ENCODE data around the gene ARRDC5. TPM values are rescaled to one million over a fixed set of nuclear protein-coding genes. Genes with fewer than 3 reads are reported as not detected.
"Not testable (repeated sequence)": the region's sequence is repeated elsewhere in the genome, so short reads cannot be mapped to it uniquely, and the experiment has no call there.

ARRDC5 gene
- total RNA-seq, 1 experiment from 2014 or later: not detected

DNA sequence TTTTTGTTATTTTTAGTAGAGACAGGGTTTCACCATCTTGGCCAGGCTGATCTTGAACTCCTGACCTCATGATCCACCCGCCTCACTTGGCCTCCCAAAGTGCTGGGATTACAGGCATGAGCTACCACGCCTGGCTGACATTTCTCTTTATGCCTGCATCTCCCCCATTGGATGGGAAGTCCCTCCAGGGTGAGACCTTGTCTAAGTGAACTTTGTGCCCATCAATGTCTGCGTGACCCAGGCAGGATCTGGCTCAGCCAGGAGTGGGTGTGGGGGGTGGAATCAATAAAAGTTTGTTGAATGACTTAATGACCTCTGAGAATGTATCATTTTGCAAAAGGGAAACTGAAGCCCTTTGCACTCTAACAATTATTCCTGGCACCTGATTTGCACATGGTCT is 1.8 kb upstream of the ARRDC5 start:
- H3K36me3 ChIP-seq: peaks cover 2% of the 10 kb centered on the region
- H3K9me3 ChIP-seq (replicated peaks): peaks cover 1% of the 10 kb centered on the region; the same call in 1 of the 2 replicates
- no peak overlapping the region for H3K4me3 ChIP-seq
- H3K4me1 ChIP-seq (replicated peaks): peaks cover 9% of the 10 kb centered on the region
- H3K27me3 ChIP-seq (replicated peaks): no peaks in the 10 kb centered on the region
- no peak overlapping the region for H3K27ac ChIP-seq
- no peak for DNase-seq (ENCODE audit: low read depth in 1 of 2, low spot score in 2 of 2)

DNA sequence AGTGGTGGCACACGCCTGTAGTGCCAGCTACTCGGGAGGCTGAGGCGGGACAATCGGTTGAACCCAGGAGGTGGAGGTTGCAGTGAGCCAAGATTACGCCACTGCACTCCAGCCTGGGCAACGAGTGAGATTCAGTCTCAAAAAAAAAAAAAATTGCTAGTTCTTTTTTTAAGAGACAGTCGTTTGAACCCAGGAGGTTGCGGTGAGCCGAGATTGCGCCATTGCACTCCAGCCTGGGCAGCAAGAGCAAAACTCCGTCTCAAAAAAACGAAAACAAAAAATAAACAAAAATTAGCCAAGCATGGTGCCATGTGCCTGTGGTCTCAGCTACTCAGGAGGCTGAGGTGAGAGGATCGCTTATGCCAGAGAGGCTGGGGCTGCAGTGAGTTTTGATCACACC is 1.8 kb downstream of the ARRDC5 start:
- not testable (repeated sequence) for DNase-seq (ENCODE audit: low read depth in 1 of 2, low spot score in 2 of 2); H3K27ac ChIP-seq; H3K9me3 ChIP-seq (replicated peaks); H3K27me3 ChIP-seq (replicated peaks); H3K4me3 ChIP-seq; H3K36me3 ChIP-seq; H3K4me1 ChIP-seq (replicated peaks)

- no peak overlapping the region for H3K27ac ChIP-seq
- H3K36me3 ChIP-seq: no peaks in the 10 kb centered on the region
- H3K27me3 ChIP-seq (replicated peaks): no peaks in the 10 kb centered on the region
- no peaks in the 10 kb centered on the region for H3K9me3 ChIP-seq (replicated peaks)
- DNase-seq (ENCODE audit: low read depth in 1 of 2, low spot score in 2 of 2): no peak
- no peak overlapping the region for H3K4me3 ChIP-seq
- 0 out of 2 replicates have a peak, but pooled peaks cover 3% of the 10 kb centered on the region for H3K4me1 ChIP-seq (replicated peaks)
These were observed 5.5 kb downstream of the ARRDC5 start for GRCh38 chr19:4897146-4897545.

- H3K27me3 ChIP-seq (replicated peaks): no peaks in the 10 kb centered on the region
- H3K36me3 ChIP-seq: no peaks in the 10 kb centered on the region
- DNase-seq (ENCODE audit: low read depth in 1 of 2, low spot score in 2 of 2): no peak
- no peak overlapping the region for H3K4me3 ChIP-seq
- no peak overlapping the region for H3K27ac ChIP-seq
- H3K9me3 ChIP-seq (replicated peaks): no peaks in the 10 kb centered on the region
- H3K4me1 ChIP-seq (replicated peaks): 0 out of 2 replicates have a peak, but pooled peaks cover 3% of the 10 kb centered on the region
These were observed 6.3 kb downstream of the ARRDC5 start for GRCh38 chr19:4896372-4896771.

DNA sequence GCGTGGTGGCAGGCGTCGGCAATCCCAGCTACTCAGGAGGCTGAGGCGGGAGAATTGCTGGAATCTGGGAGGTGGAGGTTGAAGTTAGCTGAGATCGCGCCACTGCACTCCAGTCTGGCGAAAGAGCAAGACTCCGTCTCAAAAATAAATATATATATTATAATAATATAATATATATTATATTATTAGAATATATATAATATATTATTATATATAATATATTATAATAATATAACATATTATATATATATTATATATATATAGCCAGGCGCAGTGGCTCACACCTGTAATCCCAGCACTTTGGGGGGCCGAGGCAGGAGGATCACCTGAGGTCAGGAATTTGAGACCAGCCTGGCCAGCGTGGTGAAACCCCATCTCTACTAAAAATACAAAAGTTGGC is 9.7 kb downstream of the ARRDC5 start:
- not testable (repeated sequence) for H3K4me1 ChIP-seq (replicated peaks); DNase-seq (ENCODE audit: low read depth in 1 of 2, low spot score in 2 of 2); H3K27me3 ChIP-seq (replicated peaks); H3K36me3 ChIP-seq; H3K9me3 ChIP-seq (replicated peaks); H3K4me3 ChIP-seq; H3K27ac ChIP-seq

DNA sequence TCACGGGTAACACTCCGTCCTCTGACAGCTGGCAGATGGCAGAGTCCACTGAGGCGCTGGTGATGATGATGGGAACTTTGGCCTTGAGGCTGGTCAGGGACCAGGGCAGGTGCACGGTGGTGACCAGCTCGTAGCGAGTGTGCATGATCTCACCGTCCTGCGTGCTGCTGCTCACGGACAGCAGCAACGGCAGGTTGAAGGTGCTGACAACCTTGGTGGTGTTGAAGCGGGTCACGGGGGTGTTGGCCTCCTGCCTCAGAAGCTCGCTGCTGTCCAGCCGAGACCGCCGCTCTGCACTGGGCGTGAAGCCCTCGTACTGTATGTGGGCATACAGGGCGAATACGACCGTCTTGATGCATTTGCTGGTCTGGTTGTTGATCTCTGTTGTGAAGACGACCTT is 11.6 kb downstream of the ARRDC5 start:
- no peaks in the 10 kb centered on the region for H3K36me3 ChIP-seq
- no peak overlapping the region for H3K27ac ChIP-seq
- no peaks in the 10 kb centered on the region for H3K9me3 ChIP-seq (replicated peaks)
- no peaks in the 10 kb centered on the region for H3K27me3 ChIP-seq (replicated peaks)
- no peak overlapping the region for H3K4me3 ChIP-seq
- peaks cover 6% of the 10 kb centered on the region; the same call in 1 of the 2 replicates for H3K4me1 ChIP-seq (replicated peaks)
- no peak for DNase-seq (ENCODE audit: low read depth in 1 of 2, low spot score in 2 of 2)

GRCh38 chr19:4889034-4889815 is 13.5 kb downstream of the ARRDC5 start:
- H3K36me3 ChIP-seq: no peaks in the 10 kb centered on the region
- no peaks in the 10 kb centered on the region for H3K9me3 ChIP-seq (replicated peaks)
- H3K27ac ChIP-seq: no peak overlapping the region
- no peaks in the 10 kb centered on the region for H3K27me3 ChIP-seq (replicated peaks)
- no peak overlapping the region for H3K4me3 ChIP-seq
- peaks cover 6% of the 10 kb centered on the region; the same call in 1 of the 2 replicates for H3K4me1 ChIP-seq (replicated peaks)
- DNase-seq (ENCODE audit: low read depth in 1 of 2, low spot score in 2 of 2): no peak

GRCh38 chr19:4887803-4888202 is 14.9 kb downstream of the ARRDC5 start:
- not testable (repeated sequence) for H3K36me3 ChIP-seq; H3K4me3 ChIP-seq; H3K27ac ChIP-seq; H3K4me1 ChIP-seq (replicated peaks); H3K9me3 ChIP-seq (replicated peaks); H3K27me3 ChIP-seq (replicated peaks); DNase-seq (ENCODE audit: low read depth in 1 of 2, low spot score in 2 of 2)

GRCh38 chr19:4884993-4885392 is 17.7 kb downstream of the ARRDC5 start:
- not testable (repeated sequence) for H3K4me1 ChIP-seq (replicated peaks); H3K27me3 ChIP-seq (replicated peaks); H3K4me3 ChIP-seq; DNase-seq (ENCODE audit: low read depth in 1 of 2, low spot score in 2 of 2); H3K9me3 ChIP-seq (replicated peaks); H3K27ac ChIP-seq; H3K36me3 ChIP-seq

DNA sequence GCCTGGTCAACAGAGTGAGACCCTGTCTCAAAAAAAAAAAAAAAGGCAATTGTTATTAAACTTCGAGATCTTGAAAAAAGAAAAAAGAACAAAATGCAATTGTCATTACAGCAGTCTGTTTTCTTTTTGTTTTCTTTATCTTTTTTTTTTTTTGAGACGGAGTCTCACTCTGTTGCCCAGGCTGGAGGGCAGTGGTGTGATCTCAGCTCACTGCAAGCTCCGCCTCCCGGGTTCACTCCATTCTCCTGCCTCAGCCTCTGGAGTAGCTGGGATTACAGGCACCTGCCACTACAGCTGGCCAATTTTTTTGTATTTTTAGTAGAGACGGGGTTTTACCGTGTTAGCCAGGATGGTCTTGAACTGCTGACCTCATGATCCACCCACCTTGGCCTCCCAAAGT is 19.8 kb downstream of the ARRDC5 start:
- H3K4me3 ChIP-seq; H3K9me3 ChIP-seq (replicated peaks): not testable (repeated sequence)

GRCh38 chr19:4879041-4879440 is 23.7 kb downstream of the ARRDC5 start:
- no peak for DNase-seq (ENCODE audit: low read depth in 1 of 2, low spot score in 2 of 2)
- Histone ChIP-seq H3K9me3 (replicated peaks) (no peaks in the 10 kb centered on the region), H3K27ac (peak overlapping the region; percentile 91), H3K27me3 (replicated peaks) (no peaks in the 10 kb centered on the region), H3K4me1 (replicated peaks) (peaks cover 26% of the 10 kb centered on the region), H3K36me3 (no peaks in the 10 kb centered on the region), H3K4me3 (no peak overlapping the region)

More for the DNA sequence above, 19.8 kb downstream of the ARRDC5 start:
- H3K27me3 ChIP-seq (replicated peaks); DNase-seq (ENCODE audit: low read depth in 1 of 2, low spot score in 2 of 2); H3K27ac ChIP-seq; H3K36me3 ChIP-seq: not testable (repeated sequence)
- H3K4me1 ChIP-seq (replicated peaks): peaks cover 22% of the 10 kb centered on the region

DNA sequence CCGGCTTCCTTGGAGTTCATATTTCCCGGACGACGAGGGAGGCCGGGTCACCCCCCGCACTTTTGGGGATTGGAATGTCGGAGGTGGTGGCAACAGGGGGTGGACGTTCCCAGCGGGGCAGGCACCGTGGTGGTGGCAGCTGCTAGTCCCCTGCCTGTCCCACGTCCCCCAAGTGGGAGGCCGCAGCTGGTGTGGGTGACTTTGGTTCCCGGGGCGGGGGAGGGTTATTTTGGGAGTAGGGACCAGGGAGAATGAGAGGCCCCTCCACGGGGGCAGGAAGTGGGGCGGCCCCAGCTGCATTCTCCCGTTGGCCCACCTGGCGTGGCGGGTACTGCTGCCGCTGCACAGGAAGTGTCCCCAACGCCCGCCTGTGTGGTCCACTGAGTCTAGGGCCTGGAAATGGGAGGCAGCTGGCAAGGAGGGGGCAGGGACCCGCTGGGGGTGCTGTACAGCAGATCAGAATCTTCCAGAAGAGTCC is 24.2 kb downstream of the ARRDC5 start:
- H3K4me1 ChIP-seq (replicated peaks): peaks cover 26% of the 10 kb centered on the region
- H3K36me3 ChIP-seq: no peaks in the 10 kb centered on the region
- H3K4me3 ChIP-seq: no peak overlapping the region
- H3K27me3 ChIP-seq (replicated peaks): no peaks in the 10 kb centered on the region
- H3K9me3 ChIP-seq (replicated peaks): no peaks in the 10 kb centered on the region
- DNase-seq (ENCODE audit: low read depth in 1 of 2, low spot score in 2 of 2): peak; percentile 72 to 81
- peak overlapping the region; percentile 91 for H3K27ac ChIP-seq

DNA sequence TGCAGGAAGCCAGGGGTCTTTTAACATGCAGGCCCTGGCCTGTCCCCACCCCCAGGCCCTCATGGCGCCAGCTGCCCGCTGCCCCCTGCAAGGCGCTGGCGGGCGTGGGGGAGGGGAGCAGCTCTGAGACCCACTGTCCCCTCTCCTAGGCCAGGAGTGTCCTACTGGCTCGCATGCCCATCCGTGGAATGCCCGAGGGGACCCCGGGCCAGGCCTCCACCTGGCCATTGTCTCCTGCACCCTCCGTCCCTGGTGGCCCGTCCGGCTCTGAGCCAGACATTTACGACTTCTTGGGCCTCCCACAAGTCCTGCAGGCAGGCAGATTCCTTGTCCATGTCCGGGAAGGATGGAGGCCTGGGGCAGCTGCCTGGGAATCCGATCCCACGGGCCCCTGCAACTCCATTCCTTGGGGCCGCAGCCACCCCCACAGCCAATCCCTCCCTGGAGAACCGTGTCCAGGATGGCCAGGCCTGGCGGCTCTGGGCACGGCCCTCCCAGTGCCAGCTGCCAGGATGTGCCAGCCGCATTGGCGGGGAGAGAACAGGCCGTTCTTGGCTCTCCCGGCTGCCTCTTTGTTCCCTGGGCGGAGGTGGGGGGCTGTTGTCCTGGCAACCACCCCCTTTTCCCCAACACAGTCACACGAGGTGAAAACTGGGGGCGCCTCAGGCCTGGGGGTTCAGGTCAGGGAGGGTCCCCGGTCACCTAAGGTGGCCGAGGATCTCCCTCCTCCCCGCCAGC is 24.8 kb downstream of the ARRDC5 start:
- Histone ChIP-seq H3K9me3 (replicated peaks) (no peaks in the 10 kb centered on the region), H3K27me3 (replicated peaks) (no peaks in the 10 kb centered on the region), H3K4me3 (no peak overlapping the region), H3K4me1 (replicated peaks) (peaks cover 26% of the 10 kb centered on the region), H3K36me3 (no peaks in the 10 kb centered on the region), H3K27ac (peak overlapping the region; percentile 91)
- DNase-seq (ENCODE audit: low read depth in 1 of 2, low spot score in 2 of 2): peak; percentile 56 to 69

- Histone ChIP-seq H3K4me1 (replicated peaks) (peaks cover 55% of the 10 kb centered on the region), H3K4me3 (no peak overlapping the region), H3K9me3 (replicated peaks) (no peaks in the 10 kb centered on the region), H3K36me3 (no peaks in the 10 kb centered on the region), H3K27ac (no peak overlapping the region), H3K27me3 (replicated peaks) (no peaks in the 10 kb centered on the region)
- DNase-seq (ENCODE audit: low read depth in 1 of 2, low spot score in 2 of 2): no peak
These were observed 28.8 kb downstream of the ARRDC5 start for GRCh38 chr19:4873930-4874329.
